ENCODE data around the gene UBE2E2. TPM values are rescaled to one million over a fixed set of nuclear protein-coding genes. Genes with fewer than 3 reads are reported as not detected.

Gene UBE2E2
- total RNA-seq, 1 donor from 2014 or later: 85.2 TPM

DNA sequence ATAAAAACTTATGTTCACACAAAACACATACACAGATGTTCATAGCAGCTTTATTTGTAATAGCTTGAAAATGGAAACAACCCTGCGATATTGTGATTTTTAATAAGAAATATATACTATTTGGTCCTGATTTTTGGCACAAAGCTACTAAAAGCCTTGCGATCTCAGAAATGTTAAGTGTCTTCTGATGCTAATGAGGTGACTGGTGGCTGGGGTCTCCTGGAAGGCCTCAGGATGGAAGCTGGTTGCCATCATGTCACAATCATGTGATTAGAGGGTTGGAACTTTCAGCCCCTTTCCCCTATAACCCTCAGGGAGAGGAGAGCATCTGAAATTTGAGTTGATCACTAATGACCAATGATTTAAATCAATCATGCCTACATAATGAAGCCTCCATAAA lies 324.2 kb downstream of the UBE2E2 start:
- Mint-ChIP-seq H3K4me1 (ENCODE audit: low read depth) (no peaks in the 10 kb centered on the region), H3K9me3 (ENCODE audit: low read depth) (no peaks in the 10 kb centered on the region)
- no peak for DNase-seq (ENCODE audit: low spot score)

DNA sequence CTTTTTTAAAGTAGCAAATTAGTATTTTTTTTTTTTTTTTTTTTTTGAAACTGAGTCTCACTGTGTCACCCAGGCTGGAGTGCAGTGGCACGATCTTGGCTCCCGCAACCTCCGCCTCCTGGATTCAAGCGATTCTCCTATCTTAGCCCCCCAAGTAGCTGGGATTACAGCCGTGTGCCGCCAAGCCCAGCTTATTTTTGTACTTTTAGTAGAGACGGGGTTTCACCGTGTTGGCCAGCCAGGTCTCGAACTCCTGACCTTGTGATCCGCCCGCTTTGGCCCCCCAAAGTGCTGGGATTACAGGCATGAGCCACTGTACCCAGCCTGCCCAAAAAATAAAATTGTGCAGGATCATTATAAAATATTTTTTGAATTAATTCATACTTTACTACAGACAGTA lies 330.5 kb downstream of the UBE2E2 start:
- Mint-ChIP-seq H3K9me3 (ENCODE audit: low read depth) (no peaks in the 10 kb centered on the region), H3K4me3 (ENCODE audit: unreplicated experiment) (no peak overlapping the region), H3K27ac (ENCODE audit: unreplicated experiment) (no peak overlapping the region), H3K4me1 (ENCODE audit: low read depth) (no peaks in the 10 kb centered on the region), H3K27me3 (ENCODE audit: low read depth) (no peaks in the 10 kb centered on the region), H3K36me3 (ENCODE audit: low read depth) (no peaks in the 10 kb centered on the region)
- TF ChIP-seq, protein P1, sequence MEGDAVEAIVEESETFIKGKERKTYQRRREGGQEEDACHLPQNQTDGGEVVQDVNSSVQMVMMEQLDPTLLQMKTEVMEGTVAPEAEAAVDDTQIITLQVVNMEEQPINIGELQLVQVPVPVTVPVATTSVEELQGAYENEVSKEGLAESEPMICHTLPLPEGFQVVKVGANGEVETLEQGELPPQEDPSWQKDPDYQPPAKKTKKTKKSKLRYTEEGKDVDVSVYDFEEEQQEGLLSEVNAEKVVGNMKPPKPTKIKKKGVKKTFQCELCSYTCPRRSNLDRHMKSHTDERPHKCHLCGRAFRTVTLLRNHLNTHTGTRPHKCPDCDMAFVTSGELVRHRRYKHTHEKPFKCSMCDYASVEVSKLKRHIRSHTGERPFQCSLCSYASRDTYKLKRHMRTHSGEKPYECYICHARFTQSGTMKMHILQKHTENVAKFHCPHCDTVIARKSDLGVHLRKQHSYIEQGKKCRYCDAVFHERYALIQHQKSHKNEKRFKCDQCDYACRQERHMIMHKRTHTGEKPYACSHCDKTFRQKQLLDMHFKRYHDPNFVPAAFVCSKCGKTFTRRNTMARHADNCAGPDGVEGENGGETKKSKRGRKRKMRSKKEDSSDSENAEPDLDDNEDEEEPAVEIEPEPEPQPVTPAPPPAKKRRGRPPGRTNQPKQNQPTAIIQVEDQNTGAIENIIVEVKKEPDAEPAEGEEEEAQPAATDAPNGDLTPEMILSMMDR (IDR thresholded peaks at IDR 0.05): no peak
- DNase-seq (ENCODE audit: low spot score): no peak

More for the DNA sequence above, 324.2 kb downstream of the UBE2E2 start:
- no peak overlapping the region for H3K27ac Mint-ChIP-seq (ENCODE audit: unreplicated experiment)
- peaks cover 2% of the 10 kb centered on the region for H3K36me3 Mint-ChIP-seq (ENCODE audit: low read depth)
- H3K4me3 Mint-ChIP-seq (ENCODE audit: unreplicated experiment): no peak overlapping the region
- H3K27me3 Mint-ChIP-seq (ENCODE audit: low read depth): no peaks in the 10 kb centered on the region
- TF ChIP-seq, protein P1 (IDR thresholded peaks at IDR 0.05): no peak

DNA sequence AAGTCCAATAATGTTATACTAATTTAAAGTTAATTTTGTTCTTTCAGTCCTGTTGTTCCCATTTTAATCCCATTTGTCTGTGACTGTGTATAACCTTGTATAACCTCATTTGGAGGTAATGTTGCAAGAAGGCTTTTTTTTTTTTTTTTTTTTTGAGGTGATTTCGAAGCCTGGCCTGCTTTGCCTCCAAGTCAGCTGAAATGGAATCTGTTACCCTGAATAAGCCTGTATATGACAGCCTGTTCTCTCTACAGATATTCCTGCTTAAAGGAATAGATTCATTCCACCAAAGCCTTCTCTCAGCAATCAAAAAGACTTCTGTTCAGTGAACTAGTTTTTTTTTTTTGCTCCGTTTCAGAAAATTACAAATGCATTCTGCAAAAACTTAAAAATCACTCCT lies 330.9 kb downstream of the UBE2E2 start:
- Mint-ChIP-seq H3K27me3 (ENCODE audit: low read depth) (no peaks in the 10 kb centered on the region), H3K4me1 (ENCODE audit: low read depth) (no peaks in the 10 kb centered on the region)
- TF ChIP-seq, protein P1 (IDR thresholded peaks at IDR 0.05): no peak

GRCh38 chr3:23537101-23537551 lies 334.0 kb downstream of the UBE2E2 start:
- no peaks in the 10 kb centered on the region for H3K9me3 Mint-ChIP-seq (ENCODE audit: low read depth)
- no peaks in the 10 kb centered on the region for H3K27me3 Mint-ChIP-seq (ENCODE audit: low read depth)
- H3K4me1 Mint-ChIP-seq (ENCODE audit: low read depth): peaks cover 6% of the 10 kb centered on the region
- no peak for DNase-seq (ENCODE audit: low spot score)
- no peak overlapping the region for H3K27ac Mint-ChIP-seq (ENCODE audit: unreplicated experiment)
- TF ChIP-seq, protein P1 (IDR thresholded peaks at IDR 0.05): no peak
- no peak overlapping the region for H3K4me3 Mint-ChIP-seq (ENCODE audit: unreplicated experiment)
- H3K36me3 Mint-ChIP-seq (ENCODE audit: low read depth): no peaks in the 10 kb centered on the region

More for the DNA sequence above, 330.9 kb downstream of the UBE2E2 start:
- no peak overlapping the region for H3K4me3 Mint-ChIP-seq (ENCODE audit: unreplicated experiment)
- DNase-seq (ENCODE audit: low spot score): no peak
- no peak overlapping the region for H3K27ac Mint-ChIP-seq (ENCODE audit: unreplicated experiment)
- no peaks in the 10 kb centered on the region for H3K36me3 Mint-ChIP-seq (ENCODE audit: low read depth)
- H3K9me3 Mint-ChIP-seq (ENCODE audit: low read depth): no peaks in the 10 kb centered on the region

DNA sequence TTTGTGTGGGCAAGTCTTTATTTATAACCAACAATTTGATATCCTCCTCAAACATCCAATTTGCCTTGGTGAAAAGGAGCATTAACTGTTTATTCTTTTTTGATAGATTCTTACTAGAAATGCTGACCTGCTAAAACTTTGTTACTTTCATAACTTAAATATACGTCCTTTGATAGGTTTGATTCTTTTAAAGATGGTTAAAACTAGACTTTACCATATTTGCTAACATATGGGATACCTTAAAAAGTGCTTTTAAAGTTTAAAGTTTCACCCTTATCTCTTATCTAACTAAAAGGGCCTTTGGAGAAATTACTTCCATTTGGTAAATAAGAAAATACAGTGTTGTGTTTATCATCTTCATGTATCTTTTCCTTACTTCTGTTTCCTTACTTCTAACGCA lies 336.1 kb downstream of the UBE2E2 start:
- Mint-ChIP-seq H3K4me1 (ENCODE audit: low read depth) (peaks cover 6% of the 10 kb centered on the region), H3K27me3 (ENCODE audit: low read depth) (no peaks in the 10 kb centered on the region), H3K4me3 (ENCODE audit: unreplicated experiment) (no peak overlapping the region), H3K36me3 (ENCODE audit: low read depth) (no peaks in the 10 kb centered on the region), H3K9me3 (ENCODE audit: low read depth) (no peaks in the 10 kb centered on the region), H3K27ac (ENCODE audit: unreplicated experiment) (no peak overlapping the region)
- DNase-seq (ENCODE audit: low spot score): no peak
- TF ChIP-seq, protein P1 (IDR thresholded peaks at IDR 0.05): no peak

Data from chondrocyte (in vitro differentiated cells).